Measurements from ENCODE around the gene PKNOX2. TPM values are rescaled to one million over a fixed set of nuclear protein-coding genes. Genes with fewer than 3 reads are reported as not detected.

Gene PKNOX2
- polyA plus RNA-seq, 2 of the 4 experiments (the other 2 are of a cell fraction), result not detected

DNA sequence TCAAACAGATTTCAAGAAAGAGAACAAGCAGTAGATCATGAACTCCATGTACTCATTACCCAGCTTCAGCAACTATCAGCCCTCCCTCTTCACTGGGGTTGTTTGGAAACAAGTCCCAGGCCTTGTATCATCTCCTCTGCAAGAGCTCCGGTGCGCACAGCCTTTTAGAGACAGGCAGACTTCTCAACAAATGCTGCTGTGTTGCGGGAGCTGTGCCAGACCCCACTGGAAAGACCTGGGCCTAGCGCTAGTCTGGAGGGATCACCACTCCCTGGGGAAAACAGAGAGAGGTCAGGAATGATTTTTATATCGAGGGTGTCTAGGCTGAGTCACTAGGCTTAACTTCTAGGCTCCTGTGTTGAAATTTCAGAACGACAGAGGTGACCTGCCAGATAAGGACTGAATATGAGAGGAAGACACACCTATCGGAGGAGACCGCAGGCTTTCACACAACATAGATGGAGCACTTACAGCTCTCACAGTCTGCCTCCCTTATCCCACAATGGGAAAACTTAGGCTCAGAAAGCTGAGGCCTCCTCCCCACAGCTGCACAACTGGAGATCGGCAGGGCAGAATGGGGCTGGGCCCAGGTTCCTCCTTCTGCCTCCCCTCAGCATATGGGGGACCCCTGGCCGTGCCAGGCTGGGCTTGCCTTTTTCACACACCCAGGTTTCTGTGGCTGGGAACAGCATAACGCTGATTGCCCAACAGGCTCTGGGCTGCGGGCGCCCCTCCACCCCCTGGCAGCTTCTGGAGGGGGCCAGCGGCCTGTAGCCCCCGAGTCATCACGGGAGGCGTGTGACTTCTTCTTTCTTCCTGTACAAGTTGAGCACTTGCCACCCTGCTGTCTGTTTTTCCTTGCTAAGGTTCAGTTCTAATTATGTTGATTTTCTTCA lies 86.0 kb downstream of the PKNOX2 start:
- ChIA-PET POLR2A (no interaction called here), CTCF (interaction anchor here (0.7 kb wide), 1 partner anchor 221 kb away, joined by 3 read pairs; no protein-coding TSS in a partner anchor)
- WGBS (ENCODE audit: missing lambda C conversion rate), result 61% methylated on average over 12 of the region's 17 CpGs
- Histone ChIP-seq H3K4me3 (no peak overlapping the region), H3K4me2 (no peak overlapping the region), H3K27ac (no peak overlapping the region), H3K9me3 (no peaks in the 10 kb centered on the region), H3K4me1 (no peaks in the 10 kb centered on the region)
- FAIRE-seq (no peak), DNase-seq (ENCODE audit: low read depth in 1 of 2, low spot score in 1 of 2) (no peak), ATAC-seq (no peak)
- no peak for TF ChIP-seq HOXB13 (CRISPR knock-in tag; IDR thresholded peaks at IDR 0.05; ENCODE audit: low read depth)
- TF ChIP-seq FOSL2 (IDR thresholded peaks at IDR 0.05), result no peak
- TF ChIP-seq FOSL2 (CRISPR knock-in tag; IDR thresholded peaks at IDR 0.05), result no peak
- no peak for TF ChIP-seq RNF2 (IDR thresholded peaks at IDR 0.05; ENCODE audit: borderline replicate concordance, low read depth)
- TF ChIP-seq FOSB (CRISPR knock-in tag; IDR thresholded peaks at IDR 0.05), result no peak
- no peak for TF ChIP-seq CHD4 (IDR thresholded peaks at IDR 0.05; ENCODE audit: borderline replicate concordance)
- no peak for TF ChIP-seq PHF8 (IDR thresholded peaks at IDR 0.05; ENCODE audit: borderline replicate concordance, low read depth)
- TF ChIP-seq, protein P1, sequence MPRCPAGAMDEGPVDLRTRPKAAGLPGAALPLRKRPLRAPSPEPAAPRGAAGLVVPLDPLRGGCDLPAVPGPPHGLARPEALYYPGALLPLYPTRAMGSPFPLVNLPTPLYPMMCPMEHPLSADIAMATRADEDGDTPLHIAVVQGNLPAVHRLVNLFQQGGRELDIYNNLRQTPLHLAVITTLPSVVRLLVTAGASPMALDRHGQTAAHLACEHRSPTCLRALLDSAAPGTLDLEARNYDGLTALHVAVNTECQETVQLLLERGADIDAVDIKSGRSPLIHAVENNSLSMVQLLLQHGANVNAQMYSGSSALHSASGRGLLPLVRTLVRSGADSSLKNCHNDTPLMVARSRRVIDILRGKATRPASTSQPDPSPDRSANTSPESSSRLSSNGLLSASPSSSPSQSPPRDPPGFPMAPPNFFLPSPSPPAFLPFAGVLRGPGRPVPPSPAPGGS (IDR thresholded peaks at IDR 0.05), result no peak
- no peak for TF ChIP-seq RAD21 (conservative IDR thresholded peaks at IDR 0.05 in 1 of 2, IDR thresholded peaks at IDR 0.05 in 1 of 2)
- TF ChIP-seq ESRRA (IDR thresholded peaks at IDR 0.05; ENCODE audit: borderline replicate concordance, low read length), result no peak
- TF ChIP-seq SREBF2 (IDR thresholded peaks at IDR 0.05), result no peak
- no peak for TF ChIP-seq NFE2L2 (conservative IDR thresholded peaks at IDR 0.05; ENCODE audit: low read length)
- TF ChIP-seq, protein P2, sequence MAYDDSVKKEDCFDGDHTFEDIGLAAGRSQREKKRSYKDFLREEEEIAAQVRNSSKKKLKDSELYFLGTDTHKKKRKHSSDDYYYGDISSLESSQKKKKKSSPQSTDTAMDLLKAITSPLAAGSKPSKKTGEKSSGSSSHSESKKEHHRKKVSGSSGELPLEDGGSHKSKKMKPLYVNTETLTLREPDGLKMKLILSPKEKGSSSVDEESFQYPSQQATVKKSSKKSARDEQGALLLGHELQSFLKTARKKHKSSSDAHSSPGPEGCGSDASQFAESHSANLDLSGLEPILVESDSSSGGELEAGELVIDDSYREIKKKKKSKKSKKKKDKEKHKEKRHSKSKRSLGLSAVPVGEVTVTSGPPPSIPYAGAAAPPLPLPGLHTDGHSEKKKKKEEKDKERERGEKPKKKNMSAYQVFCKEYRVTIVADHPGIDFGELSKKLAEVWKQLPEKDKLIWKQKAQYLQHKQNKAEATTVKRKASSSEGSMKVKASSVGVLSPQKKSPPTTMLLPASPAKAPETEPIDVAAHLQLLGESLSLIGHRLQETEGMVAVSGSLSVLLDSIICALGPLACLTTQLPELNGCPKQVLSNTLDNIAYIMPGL (CRISPR knock-in tag; IDR thresholded peaks at IDR 0.05; ENCODE audit: borderline replicate concordance), result no peak
- no peak for TF ChIP-seq JUN (IDR thresholded peaks at IDR 0.05)
- no peak for TF ChIP-seq BHLHE40 (IDR thresholded peaks at IDR 0.05; ENCODE audit: low read depth, low read length)
- TF ChIP-seq EP300 (IDR thresholded peaks at IDR 0.05), result no peak

GRCh38 chr11:125251214-125251545 lies 86.6 kb downstream of the PKNOX2 start:
- CTCF ChIA-PET, result no interaction called here
- 68% methylated on average over 5 of the region's 5 CpGs for WGBS (ENCODE audit: missing lambda C conversion rate)

More at GRCh38 chr11:125251214-125251545, 86.6 kb downstream of the PKNOX2 start:
- TF ChIP-seq RARB (CRISPR knock-in tag; IDR thresholded peaks at IDR 0.05) (no peak), GATA3 (IDR thresholded peaks at IDR 0.05; ENCODE audit: borderline replicate concordance) (no peak), CHD4 (IDR thresholded peaks at IDR 0.05; ENCODE audit: borderline replicate concordance) (no peak), HES2 (IDR thresholded peaks at IDR 0.05) (no peak), ZNF302 (CRISPR knock-in tag; IDR thresholded peaks at IDR 0.05) (no peak), HOXB13 (CRISPR knock-in tag; IDR thresholded peaks at IDR 0.05; ENCODE audit: low read depth) (no peak), FOXS1 (CRISPR knock-in tag; IDR thresholded peaks at IDR 0.05) (no peak), TFCP2L1 (CRISPR knock-in tag; IDR thresholded peaks at IDR 0.05) (no peak), JUNB (IDR thresholded peaks at IDR 0.05) (no peak), MAZ (IDR thresholded peaks at IDR 0.05; ENCODE audit: borderline replicate concordance, low read depth, low read length) (no peak), HDAC2 (IDR thresholded peaks at IDR 0.05) (no peak), ELK1 (IDR thresholded peaks at IDR 0.05; ENCODE audit: low read depth, low read length) (no peak)
- Histone ChIP-seq H3K9me3 (no peaks in the 10 kb centered on the region), H3K27ac (no peak overlapping the region), H3K4me1 (no peaks in the 10 kb centered on the region), H3K4me3 (no peak overlapping the region), H3K4me2 (no peak overlapping the region)
- no peak for DNase-seq (ENCODE audit: low read depth in 1 of 2, low spot score in 1 of 2)
- FAIRE-seq, result no peak
- no peak for ATAC-seq
- POLR2A ChIA-PET, result no interaction called here

Measured in A549 (cell line).